Activated naive CD4-positive, alpha-beta T cell treated with anti-CD3 and anti-CD28 coated beads for 36 hours (primary cell): ENCODE measurements around the gene NUDT15. TPM values are rescaled to one million over a fixed set of nuclear protein-coding genes. Genes with fewer than 3 reads are reported as not detected.
A peak's percentile ranks its signal among the peaks of the same experiment; 100 is the strongest.

Experiments used
- CTCF ChIA-PET: fragments of 350-600 bp; sonication (Branson Sonifier 250); formaldehyde crosslinking; loops from one replicate; lab custom pipeline; 2021; ENCODE audit warnings: antibody characterized with exemption; lab: Charles Lee
- DNase-seq: peaks from one replicate; pipeline ENCODE4 v3.0.0-alpha.2; 2020
- H3K27ac Mint-ChIP-seq: one replicate; pipeline ENCODE4 v1.8.0; 2021; ENCODE audit warnings: mild to moderate bottlenecking, mixed read lengths
- H3K27me3 Mint-ChIP-seq: one replicate; pipeline ENCODE4 v1.8.0; 2021; ENCODE audit warnings: low read depth, mixed read lengths
- H3K36me3 Mint-ChIP-seq: one replicate; pipeline ENCODE4 v1.8.0; 2021; ENCODE audit warnings: low read depth, mixed read lengths
- H3K4me1 Mint-ChIP-seq: one replicate; pipeline ENCODE4 v1.8.0; 2021; ENCODE audit warnings: low read depth, mixed read lengths
- H3K4me3 Mint-ChIP-seq: one replicate; pipeline ENCODE4 v1.8.0; 2021; ENCODE audit warnings: mild to moderate bottlenecking, moderate library complexity, mixed read lengths
- H3K9me3 Mint-ChIP-seq: one replicate; pipeline ENCODE4 v1.8.0; 2021; ENCODE audit warnings: mixed read lengths
- intact Hi-C: fragments of 100-400 bp; cut with micrococcal nuclease; formaldehyde crosslinking; loops from one replicate; pipeline ENCODE4 v1.15.1; 2023
- total RNA-seq, 2 experiments: library from RNA; stranded (reverse); gene quantifications; one replicate each; pipeline ENCODE4 v1.2.3, GENCODE V29; 2021

NUDT15 gene
- total RNA-seq, 2 experiments from 2014 or later = 28.3 to 29.2 TPM

GRCh38 chr13:48009284-48009683, 28.2 kb upstream of the NUDT15 start:
- no peak overlapping the region for H3K4me3 Mint-ChIP-seq
- intact Hi-C loops = no loop called here
- H3K4me1 Mint-ChIP-seq = no peaks in the 10 kb centered on the region
- H3K27me3 Mint-ChIP-seq = no peaks in the 10 kb centered on the region
- H3K27ac Mint-ChIP-seq = no peak overlapping the region
- CTCF ChIA-PET = no interaction called here
- DNase-seq = no peak
- no peaks in the 10 kb centered on the region for H3K9me3 Mint-ChIP-seq
- no peaks in the 10 kb centered on the region for H3K36me3 Mint-ChIP-seq

- DNase-seq = no peak
- H3K9me3 Mint-ChIP-seq = no peaks in the 10 kb centered on the region
- no peaks in the 10 kb centered on the region for H3K27me3 Mint-ChIP-seq
- no peak overlapping the region for H3K4me3 Mint-ChIP-seq
- CTCF ChIA-PET = no interaction called here
- no peak overlapping the region for H3K27ac Mint-ChIP-seq
- no peaks in the 10 kb centered on the region for H3K36me3 Mint-ChIP-seq
- H3K4me1 Mint-ChIP-seq = no peaks in the 10 kb centered on the region
- intact Hi-C loops = no loop called here
Measured at GRCh38 chr13:48010698-48011097, 26.8 kb upstream of the NUDT15 start.

GRCh38 chr13:48012668-48013067, 24.9 kb upstream of the NUDT15 start:
- H3K36me3 Mint-ChIP-seq = no peaks in the 10 kb centered on the region
- CTCF ChIA-PET = interaction anchor here (0.8 to 1.4 kb wide), 2 partner anchors 8 to 25 kb away, joined by 3 to 4 read pairs; partner anchors contain the start of gene NUDT15
- H3K4me3 Mint-ChIP-seq = no peak overlapping the region
- no peaks in the 10 kb centered on the region for H3K4me1 Mint-ChIP-seq
- no peaks in the 10 kb centered on the region for H3K27me3 Mint-ChIP-seq
- no peaks in the 10 kb centered on the region for H3K9me3 Mint-ChIP-seq
- intact Hi-C loops = no loop called here
- no peak overlapping the region for H3K27ac Mint-ChIP-seq
- DNase-seq = no peak

GRCh38 chr13:48014359-48014758, 23.2 kb upstream of the NUDT15 start:
- Mint-ChIP-seq H3K27ac (no peak overlapping the region), H3K27me3 (no peaks in the 10 kb centered on the region), H3K9me3 (no peaks in the 10 kb centered on the region), H3K4me3 (no peak overlapping the region), H3K36me3 (no peaks in the 10 kb centered on the region), H3K4me1 (no peaks in the 10 kb centered on the region)
- CTCF ChIA-PET = interaction anchor here (0.7 to 1.2 kb wide), 3 partner anchors 15 to 24 kb away, joined by 3 to 5 read pairs (median 4); partner anchors contain the start of gene NUDT15
- no peak for DNase-seq
- intact Hi-C loops = no loop called here

GRCh38 chr13:48018637-48019036, 18.9 kb upstream of the NUDT15 start:
- no peaks in the 10 kb centered on the region for H3K27me3 Mint-ChIP-seq
- CTCF ChIA-PET = no interaction called here

GRCh38 chr13:48019796-48020195, 17.7 kb upstream of the NUDT15 start:
- H3K4me1 Mint-ChIP-seq = no peaks in the 10 kb centered on the region
- CTCF ChIA-PET = no interaction called here
- no peak overlapping the region for H3K27ac Mint-ChIP-seq
- no peaks in the 10 kb centered on the region for H3K36me3 Mint-ChIP-seq
- no peaks in the 10 kb centered on the region for H3K9me3 Mint-ChIP-seq
- H3K27me3 Mint-ChIP-seq = no peaks in the 10 kb centered on the region
- H3K4me3 Mint-ChIP-seq = no peak overlapping the region
- intact Hi-C loops = no loop called here
- no peak for DNase-seq

More at GRCh38 chr13:48018637-48019036, 18.9 kb upstream of the NUDT15 start:
- Mint-ChIP-seq H3K9me3 (no peaks in the 10 kb centered on the region), H3K4me3 (no peak overlapping the region), H3K4me1 (no peaks in the 10 kb centered on the region), H3K36me3 (no peaks in the 10 kb centered on the region), H3K27ac (no peak overlapping the region)
- DNase-seq = no peak
- intact Hi-C loops = no loop called here

GRCh38 chr13:48028066-48028465, 9.5 kb upstream of the NUDT15 start:
- Mint-ChIP-seq H3K4me1 (peaks cover 15% of the 10 kb centered on the region), H3K9me3 (peaks cover 14% of the 10 kb centered on the region), H3K27me3 (no peaks in the 10 kb centered on the region), H3K36me3 (peaks cover 25% of the 10 kb centered on the region), H3K4me3 (no peak overlapping the region), H3K27ac (no peak overlapping the region)
- CTCF ChIA-PET = no interaction called here
- intact Hi-C loops = no loop called here
- no peak for DNase-seq

- intact Hi-C loops = loop anchor here (10.0 kb wide), 2 partner anchors 235 to 545 kb away; no protein-coding TSS in a partner anchor
- DNase-seq = no peak
- CTCF ChIA-PET = no interaction called here
- no peaks in the 10 kb centered on the region for H3K27me3 Mint-ChIP-seq
- H3K4me1 Mint-ChIP-seq = peaks cover 21% of the 10 kb centered on the region
- H3K27ac Mint-ChIP-seq = no peak overlapping the region
- H3K4me3 Mint-ChIP-seq = no peak overlapping the region
- peaks cover 14% of the 10 kb centered on the region for H3K9me3 Mint-ChIP-seq
- peaks cover 30% of the 10 kb centered on the region for H3K36me3 Mint-ChIP-seq
Measured at GRCh38 chr13:48029859-48030258, 7.7 kb upstream of the NUDT15 start.

- peak; percentile 23 for DNase-seq
- CTCF ChIA-PET = interaction anchor here (0.9 to 2.4 kb wide), 12 partner anchors 8 to 238 kb away, joined by 3 to 23 read pairs (median 4); partner anchors contain the start of gene MED4
- peaks cover 53% of the 10 kb centered on the region for H3K4me1 Mint-ChIP-seq
Measured at GRCh38 chr13:48038761-48039160, 1.2 kb downstream of the NUDT15 start.

GRCh38 chr13:48040049-48040448, 2.5 kb downstream of the NUDT15 start:
- CTCF ChIA-PET = interaction anchor here (1.4 kb wide), 1 partner anchor 55 kb away, joined by 6 read pairs; the partner anchor contains the start of gene MED4
- intact Hi-C loops = no loop called here
- no peak overlapping the region for H3K4me3 Mint-ChIP-seq
- no peaks in the 10 kb centered on the region for H3K9me3 Mint-ChIP-seq
- H3K4me1 Mint-ChIP-seq = peaks cover 57% of the 10 kb centered on the region
- peak overlapping the region; percentile 50 for H3K27ac Mint-ChIP-seq
- peaks cover 22% of the 10 kb centered on the region for H3K36me3 Mint-ChIP-seq
- H3K27me3 Mint-ChIP-seq = no peaks in the 10 kb centered on the region
- DNase-seq = no peak

More at GRCh38 chr13:48038761-48039160, 1.2 kb downstream of the NUDT15 start:
- peak overlapping the region; percentile 95 for H3K4me3 Mint-ChIP-seq
- H3K9me3 Mint-ChIP-seq = no peaks in the 10 kb centered on the region
- intact Hi-C loops = loop anchor here (1.0 to 10.0 kb wide), 10 partner anchors 28 to 1459 kb away; partner anchors contain the start of genes FNDC3A, ITM2B and PHF11
- H3K27me3 Mint-ChIP-seq = no peaks in the 10 kb centered on the region
- peak overlapping the region; percentile 95 for H3K27ac Mint-ChIP-seq
- H3K36me3 Mint-ChIP-seq = peaks cover 25% of the 10 kb centered on the region

- Mint-ChIP-seq H3K4me1 (peaks cover 57% of the 10 kb centered on the region), H3K9me3 (no peaks in the 10 kb centered on the region), H3K27me3 (no peaks in the 10 kb centered on the region), H3K27ac (peak overlapping the region; percentile 19), H3K4me3 (no peak overlapping the region), H3K36me3 (peaks cover 25% of the 10 kb centered on the region)
- intact Hi-C loops = no loop called here
- CTCF ChIA-PET = interaction anchor here (1.4 kb wide), 1 partner anchor 54 kb away, joined by 6 read pairs; the partner anchor contains the start of gene MED4
- no peak for DNase-seq
Measured at GRCh38 chr13:48040896-48041295, 3.4 kb downstream of the NUDT15 start.

GRCh38 chr13:48042894-48043293, 5.4 kb downstream of the NUDT15 start:
- CTCF ChIA-PET = no interaction called here
- peak overlapping the region; percentile 80 for H3K27ac Mint-ChIP-seq

More at GRCh38 chr13:48042894-48043293, 5.4 kb downstream of the NUDT15 start:
- Mint-ChIP-seq H3K4me1 (peaks cover 47% of the 10 kb centered on the region), H3K4me3 (no peak overlapping the region), H3K27me3 (no peaks in the 10 kb centered on the region), H3K36me3 (peaks cover 30% of the 10 kb centered on the region), H3K9me3 (no peaks in the 10 kb centered on the region)
- no peak for DNase-seq
- intact Hi-C loops = loop anchor here (1.0 kb wide), 1 partner anchor 726 kb away; no protein-coding TSS in a partner anchor
